Lung (tissue), 12 donors: ENCODE results near the gene HEMGN. TPM values are rescaled to one million over a fixed set of nuclear protein-coding genes. Genes with fewer than 3 reads are reported as not detected.

Experiments
- ATAC-seq: fragments of 200-7000 bp; cut with Tn5 transposase; one replicate; pipeline ENCODE4 v1.9.1; 2020; ENCODE audit warnings: moderate number of reproducible peaks; ENCODE audit not compliant: insufficient read depth, low FRiP score
- DNase-seq, 3 donors: peaks; one replicate each; pipeline ENCODE4 v3.0.0-alpha.2; 2013 to 2017
- H3K27ac ChIP-seq, 2 donors: one replicate each; pipeline ENCODE4 v1.5.1; 2013; ENCODE audit warnings: mild to moderate bottlenecking in 2 of 2, moderate library complexity in 2 of 2, control low read depth in 1 of 2, inconsistent platforms in 1 of 2, low read depth in 1 of 2, low read length in 1 of 2
- H3K27me3 ChIP-seq, 3 donors: one replicate each; pipeline ENCODE4 v1.5.1; 2013; ENCODE audit warnings: low read length in 2 of 3; ENCODE audit not compliant: control insufficient read depth in 3 of 3, insufficient read depth in 3 of 3
- H3K36me3 ChIP-seq, 4 donors: one replicate each; pipeline ENCODE4 v1.5.1; 2013; ENCODE audit warnings: low read length in 4 of 4, mild to moderate bottlenecking in 1 of 4, moderate library complexity in 1 of 4; ENCODE audit not compliant: control insufficient read depth in 4 of 4, insufficient read depth in 4 of 4
- H3K4me1 ChIP-seq, 5 donors: one replicate each; pipeline ENCODE4 v1.5.1; 2013; ENCODE audit warnings: low read length in 5 of 5, mild to moderate bottlenecking in 2 of 5, moderate library complexity in 1 of 5; ENCODE audit not compliant: control insufficient read depth in 5 of 5, insufficient read depth in 5 of 5
- H3K4me3 ChIP-seq: one replicate; pipeline ENCODE4 v1.5.1; 2013; ENCODE audit warnings: mild to moderate bottlenecking, control low read depth, moderate library complexity
- H3K9ac ChIP-seq, 2 donors: one replicate each; pipeline ENCODE4 v1.5.1; 2013; ENCODE audit warnings: low read length in 2 of 2, control low read depth in 1 of 2; ENCODE audit not compliant: insufficient read depth in 1 of 2
- H3K9me3 ChIP-seq, 4 donors: one replicate each; pipeline ENCODE4 v1.5.1; 2013; ENCODE audit warnings: low read length in 3 of 4, mild to moderate bottlenecking in 1 of 4, moderate library complexity in 1 of 4; ENCODE audit not compliant: control insufficient read depth in 4 of 4, insufficient read depth in 3 of 4
- CTCF ChIP-seq: IDR thresholded peaks from 2 replicates; pipeline ENCODE4 v1.5.1; 2012; ENCODE audit warnings: mild to moderate bottlenecking; ENCODE audit errors: control extremely low read depth, extremely low read depth
- WGBS, 2 donors: extraction: QIAGEN DNeasy Blood & Tissue Kit; methylation state at CpG; one replicate each; pipeline ENCODE4 v1.1.7; 2013; 5-methylcytosine and 5-hydroxymethylcytosine counted together
- polyA plus RNA-seq, 2 donors: library from polyadenylated mRNA; stranded (reverse); fragments of 200-250 nt; gene quantifications; one replicate each; pipeline ENCODE4 v1.2.1, GENCODE V29; 2013
- total RNA-seq, 2 donors: library from RNA; depleted of rRNA in 1 of 2; stranded (reverse); fragments of >200 nt in 1 of 2; gene quantifications; one replicate each; pipeline ENCODE4 v1.2.1, GENCODE V29; 2014 to 2021
- donor health status: control.
- donor health status: control.
- donor health status: Bipolar disorder and iron deficiency.
- donor health status: healthy.
- donor health status: DM: yes; HTN: yes; CAD: no.

Gene HEMGN
- total and polyA plus RNA-seq, 4 donors = 0.14 to 21.6 (median 0.31) TPM

- TF ChIP-seq CTCF = no peak
- Histone ChIP-seq H3K9ac (no peak overlapping the region), H3K4me3 (no peak overlapping the region), H3K4me1 (no peaks in the 10 kb centered on the region), H3K36me3 (no peaks in the 10 kb centered on the region), H3K27me3 (peaks cover 0 to 24% (median 15%) of the 10 kb centered on the region in 3 donors), H3K9me3 (no peaks in the 10 kb centered on the region), H3K27ac (no peak overlapping the region)
- no peak for ATAC-seq
- DNase-seq = no peak
- 19 to 39% methylated on average over 6 of the region's 6 CpGs for WGBS, 2 donors
These were observed 3.5 kb downstream of the HEMGN start for GRCh38 chr9:97934321-97935115.

GRCh38 chr9:97933297-97933998 lies 4.5 kb downstream of the HEMGN start:
- Histone ChIP-seq H3K4me1 (no peaks in the 10 kb centered on the region), H3K9ac (no peak overlapping the region), H3K27me3 (peaks cover 0 to 34% (median 17%) of the 10 kb centered on the region in 3 donors), H3K36me3 (no peaks in the 10 kb centered on the region), H3K9me3 (no peaks in the 10 kb centered on the region), H3K4me3 (no peak overlapping the region), H3K27ac (no peak overlapping the region)
- WGBS, 2 donors = 68 to 70% methylated on average over 4 of the region's 4 CpGs
- no peak for DNase-seq
- ATAC-seq = no peak
- TF ChIP-seq CTCF = no peak

GRCh38 chr9:97930972-97931371 lies 7.0 kb downstream of the HEMGN start:
- H3K27ac ChIP-seq = no peak overlapping the region
- H3K4me1 ChIP-seq = no peaks in the 10 kb centered on the region
- H3K4me3 ChIP-seq = no peak overlapping the region
- DNase-seq (no peak), ATAC-seq (no peak)
- H3K9me3 ChIP-seq = no peaks in the 10 kb centered on the region
- 21 to 38% methylated on average over 3 of the region's 3 CpGs for WGBS, 2 donors
- TF ChIP-seq CTCF = no peak
- H3K36me3 ChIP-seq = no peaks in the 10 kb centered on the region
- H3K9ac ChIP-seq = no peak overlapping the region
- H3K27me3 ChIP-seq = peaks cover 0 to 44% (median 19%) of the 10 kb centered on the region in 3 donors
